Mucosa of descending colon (tissue), 3 donors: Measurements from ENCODE around the gene AKIRIN1. TPM values are rescaled to one million over a fixed set of nuclear protein-coding genes. Genes with fewer than 3 reads are reported as not detected.
A peak's percentile ranks its signal among the peaks of the same experiment; 100 is the strongest.

Source experiments
- ATAC-seq: fragments of 200-7000 bp; cut with Tn5 transposase; one replicate; pipeline ENCODE4 v1.9.1; 2020; ENCODE audit warnings: mild to moderate bottlenecking, moderate library complexity
- DNase-seq, 3 donors: peaks; one replicate each; pipeline ENCODE4 v3.0.0-alpha.2; 2020
- H3K36me3 ChIP-seq: fragments of 200-600 bp; one replicate; pipeline ENCODE4 v1.8.0; 2021; ENCODE audit warnings: low read depth, mild to moderate bottlenecking
- H3K4me1 ChIP-seq: fragments of 200-600 bp; one replicate; pipeline ENCODE4 v1.8.0; 2021; ENCODE audit warnings: low read depth, mild to moderate bottlenecking
- H3K4me3 ChIP-seq: fragments of 200-600 bp; one replicate; pipeline ENCODE4 v1.8.0; 2021; ENCODE audit warnings: mild to moderate bottlenecking
- H3K9me3 ChIP-seq: fragments of 200-600 bp; one replicate; pipeline ENCODE4 v1.8.0; 2021; ENCODE audit warnings: mild to moderate bottlenecking
- CTCF ChIP-seq: fragments of 200-600 bp; IDR thresholded peaks from one replicate; pipeline ENCODE4 v1.8.0; 2022; ENCODE audit warnings: antibody characterized with exemption, mild to moderate bottlenecking
- intact Hi-C, 2 donors: fragments of 100-400 bp; cut with DNase I in 1 of 2; cut with micrococcal nuclease in 1 of 2; formaldehyde crosslinking; loops; one replicate each; pipeline versions ENCODE4 v1.11.0 to v1.11.1; 2022; cut with DNase I, micrococcal nuclease
- long read RNA-seq, 2 donors: library from polyadenylated mRNA; unstranded; transcript quantifications; one replicate each; pipeline ENCODE4 v2.0.0, GENCODE V29; 2019 to 2021
- total RNA-seq, 3 donors: library from RNA; stranded (reverse); fragmentation: NEBNext Ultra II Directional in 2 of 3; extraction: Animal tissue kit (Norgen Biotek cat#: 25700) in 2 of 3; gene quantifications; one replicate each; pipeline versions ENCODE4 v1.2.1 to v1.2.4, GENCODE V29; 2021 to 2023
- donor health status: DM: no; HTN: no; CAD: no; lungs with moderate emphysema.
- donor health status: DM: no; HTN: no; CAD: no.
- donor health status: DM: no; HTN: yes; CAD: no.

AKIRIN1 gene
- 10 to 100 TPM; 47.7 to 60.4 (median 54.5) TPM for total RNA-seq
- long read RNA-seq, donor 1, transcript AKIRIN1-202 (5 exons, 2,741 nt), result major isoform, 137 of 146 reads
- long read RNA-seq, donor 1, partial matches to known transcripts, result 4 of 146 reads
- long read RNA-seq, donor 1, other reads (novel, unspliced or antisense), result 2 of 146 reads
- long read RNA-seq, donor 2, transcript AKIRIN1-202 (5 exons, 2,741 nt), result major isoform, 59 of 64 reads
- long read RNA-seq, donor 2, partial matches to known transcripts, result 1 of 64 reads
- long read RNA-seq, donor 2, other reads (novel, unspliced or antisense), result 2 of 64 reads

GRCh38 chr1:38990738-38991637, at the start of gene AKIRIN1:
Gene AKIRIN1, plus strand, starts transcription at chr1:38991276. Its CDS starts 105 bp downstream, at chr1:38991381.
- ATAC-seq (peak; percentile 97), DNase-seq (peak; percentile 99 to 100 (median 99))
- H3K4me3 ChIP-seq, result peak within 1 kb of the TSS; percentile 99
- intact Hi-C loops, result no loop called here
- H3K9me3 ChIP-seq, result no peaks in the 10 kb centered on the region
- no peaks in the 10 kb centered on the region for H3K36me3 ChIP-seq
- H3K4me1 ChIP-seq, result peaks cover 19% of the 10 kb centered on the region
- peak; percentile 20 for TF ChIP-seq CTCF

DNA sequence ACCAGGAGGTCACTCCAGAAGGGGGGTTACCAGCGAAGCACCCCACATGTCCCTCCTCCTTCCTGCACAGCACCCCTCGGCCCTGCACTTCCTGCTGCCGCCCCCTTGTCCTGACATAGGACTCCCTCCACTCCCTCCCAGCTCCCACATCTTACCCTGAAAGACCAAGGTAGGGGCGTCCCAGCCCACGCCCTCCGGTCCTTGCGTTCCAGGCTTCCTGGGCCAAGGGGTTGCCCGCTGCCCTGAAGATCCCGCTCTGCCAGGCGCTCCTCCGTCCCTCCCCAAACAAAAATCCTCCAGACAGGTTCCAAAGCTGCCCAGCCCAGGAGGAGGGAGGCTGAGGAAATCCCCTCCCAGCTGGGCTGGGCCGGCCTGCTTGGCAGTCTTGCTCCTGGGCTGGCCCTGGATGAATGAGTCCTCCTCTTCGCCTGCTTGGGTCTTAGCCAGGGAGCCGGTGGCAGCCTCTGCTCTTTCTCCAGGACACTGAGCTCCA, 49.5 kb upstream of the AKIRIN1 start, which contains the start of gene RHBDL2:
Gene RHBDL2, minus strand, starts transcription at position 304 of the 493 bp plus-strand sequence. CDS start 22,618 bp downstream, outside the sequence.
- TF ChIP-seq CTCF, result no peak
- intact Hi-C loops, result no loop called here
- Histone ChIP-seq H3K4me3 (peak within 1 kb of the TSS; percentile 14), H3K9me3 (no peaks in the 10 kb centered on the region), H3K36me3 (no peaks in the 10 kb centered on the region), H3K4me1 (peaks cover 2% of the 10 kb centered on the region)
- DNase-seq (peak; percentile 85 to 86 (median 86)), ATAC-seq (peak; percentile 93)

DNA sequence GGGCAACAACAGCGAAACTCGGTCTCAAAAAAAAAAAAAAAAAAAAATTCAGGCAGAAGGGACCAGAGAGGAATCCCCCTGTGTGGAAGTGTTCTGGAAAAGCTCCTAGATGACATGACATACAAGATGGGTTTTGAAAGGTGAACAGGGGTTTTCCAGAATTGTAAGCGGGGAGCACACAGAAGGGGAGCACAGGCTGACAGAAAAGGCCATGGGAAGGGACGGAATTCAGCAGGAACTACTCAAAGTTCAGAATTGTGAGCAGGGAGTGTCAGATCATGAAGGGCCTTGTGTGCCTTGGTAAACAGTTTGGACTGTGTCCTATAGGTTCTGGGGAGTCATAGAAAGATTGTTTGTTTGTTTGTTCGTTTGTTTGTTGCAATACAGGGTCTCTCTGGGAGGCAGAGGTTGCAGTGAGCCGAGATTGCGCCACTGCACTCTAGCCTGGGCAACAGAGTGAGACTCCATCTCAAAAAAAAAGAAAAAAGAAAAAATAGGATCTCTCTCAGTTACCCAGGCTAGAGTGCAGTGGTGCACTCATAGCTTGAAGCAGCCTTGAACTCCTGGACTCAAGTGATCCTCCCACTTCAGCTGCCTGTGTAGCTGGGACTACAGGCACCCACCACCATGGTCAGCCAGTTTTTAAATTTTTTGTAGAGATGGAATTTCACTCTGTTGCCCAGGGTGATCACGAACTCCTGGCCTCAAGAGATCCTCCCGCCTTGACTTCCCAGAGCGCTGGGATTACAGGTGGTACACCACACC, 48.2 kb upstream of the AKIRIN1 start:
- H3K36me3 ChIP-seq, result no peaks in the 10 kb centered on the region
- peaks cover 2% of the 10 kb centered on the region for H3K4me1 ChIP-seq
- no peak for DNase-seq
- intact Hi-C loops, result no loop called here
- H3K9me3 ChIP-seq, result no peaks in the 10 kb centered on the region
- H3K4me3 ChIP-seq, result no peak overlapping the region
- ATAC-seq, result no peak
- TF ChIP-seq CTCF, result no peak

- H3K4me3 ChIP-seq, result no peak overlapping the region
- DNase-seq (no peak), ATAC-seq (no peak)
- intact Hi-C loops, result no loop called here
- no peaks in the 10 kb centered on the region for H3K9me3 ChIP-seq
- no peaks in the 10 kb centered on the region for H3K36me3 ChIP-seq
- H3K4me1 ChIP-seq, result peaks cover 2% of the 10 kb centered on the region
- TF ChIP-seq CTCF, result no peak
Observed at GRCh38 chr1:38944547-38944946, 46.5 kb upstream of the AKIRIN1 start.

DNA sequence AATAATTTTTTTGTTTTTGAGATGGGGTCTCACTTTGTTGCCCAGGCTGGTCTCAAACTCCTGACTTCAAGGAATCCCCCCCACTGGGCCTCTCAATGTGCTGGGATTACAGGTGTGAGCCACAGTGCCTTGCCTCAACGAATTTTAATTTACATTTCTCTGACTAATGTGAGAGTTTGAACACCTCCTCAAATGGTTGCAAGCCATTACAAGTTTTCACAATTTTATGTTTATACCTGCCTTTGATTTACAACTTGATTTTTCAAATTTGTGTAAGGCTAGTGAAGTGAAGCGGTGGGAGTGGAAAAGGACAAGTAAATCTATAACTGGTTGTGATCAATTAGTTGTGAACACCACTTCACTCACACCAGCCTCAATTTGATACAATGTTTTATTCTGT, 40.5 kb upstream of the AKIRIN1 start:
- no peaks in the 10 kb centered on the region for H3K9me3 ChIP-seq
- ATAC-seq (no peak), DNase-seq (no peak)
- no peaks in the 10 kb centered on the region for H3K4me1 ChIP-seq
- no peaks in the 10 kb centered on the region for H3K36me3 ChIP-seq
- TF ChIP-seq CTCF, result no peak
- no peak overlapping the region for H3K4me3 ChIP-seq
- intact Hi-C loops, result no loop called here
